Prostate gland (tissue), 2 donors: ENCODE measurements around the gene ATP9A. TPM values are rescaled to one million over a fixed set of nuclear protein-coding genes. Genes with fewer than 3 reads are reported as not detected.

Experiments
- DNase-seq: peaks from one replicate; pipeline ENCODE4 v3.0.0-alpha.2; 2019; ENCODE audit warnings: low spot score
- H3K27ac ChIP-seq, 2 donors: fragments of 200-600 bp; sonication (generic); 2 replicates each; pipeline ENCODE4 v1.5.1; 2017 to 2019
- H3K27me3 ChIP-seq: fragments of 200-600 bp; sonication (generic); replicated peaks from 2 replicates; pipeline ENCODE4 v1.5.1; 2019; ENCODE audit not compliant: insufficient read depth
- H3K36me3 ChIP-seq, 2 donors: fragments of 200-600 bp; sonication (generic); 1 replicate in 1 of 2; 2 replicates in 1 of 2; pipeline versions ENCODE4 v1.5.1 to v1.8.1; 2017 to 2019
- H3K4me1 ChIP-seq: fragments of 200-600 bp; sonication (generic); replicated peaks from 2 replicates; pipeline ENCODE4 v1.5.1; 2019
- H3K4me3 ChIP-seq, 2 donors: fragments of 200-600 bp; sonication (generic); 2 replicates each; pipeline ENCODE4 v1.5.1; 2017 to 2019
- H3K9me3 ChIP-seq: fragments of 200-600 bp; sonication (generic); 2 replicates; pipeline ENCODE4 v1.5.1; 2017
- POLR2A ChIP-seq: fragments of 450-650 bp; IDR thresholded peaks from one replicate; pipeline ENCODE4 v1.6.1; 2016; ENCODE audit warnings: antibody characterized with exemption, mild to moderate bottlenecking
- POLR2AphosphoS5 ChIP-seq: sonication (generic); formaldehyde crosslinking; IDR thresholded peaks from one replicate; pipeline ENCODE4 v1.6.1; 2017; ENCODE audit warnings: antibody characterized with exemption
- WGBS: methylation state at CpG from one replicate; pipeline ENCODE4 v1.1.5; 2018; 5-methylcytosine and 5-hydroxymethylcytosine counted together
- intact Hi-C: fragments of 100-400 bp; cut with DNase I; formaldehyde crosslinking; loops from one replicate; pipeline ENCODE4 v1.14.2; 2022
- total RNA-seq, 2 donors: library from RNA; depleted of rRNA; stranded (reverse); fragments of >200 nt; gene quantifications; one replicate each; pipeline ENCODE4 v1.1.0, GENCODE V29; 2016
- TF ChIP-seq, protein P1 (sequence below), 4 experiments: fragments of 200-600 bp in 2 of 4; fragments of 450-650 bp in 2 of 4; sonication (generic) in 2 of 4; IDR thresholded peaks; 1 replicate in 3 of 4; 2 replicates in 1 of 4; pipeline ENCODE4 v1.5.1; 2016 to 2019; ENCODE audit warnings: antibody characterized with exemption in 4 of 4, mild to moderate bottlenecking in 2 of 4, moderate library complexity in 2 of 4

ATP9A gene
- total RNA-seq, 2 donors from 2014 or later: 35.1 to 118 TPM

DNA sequence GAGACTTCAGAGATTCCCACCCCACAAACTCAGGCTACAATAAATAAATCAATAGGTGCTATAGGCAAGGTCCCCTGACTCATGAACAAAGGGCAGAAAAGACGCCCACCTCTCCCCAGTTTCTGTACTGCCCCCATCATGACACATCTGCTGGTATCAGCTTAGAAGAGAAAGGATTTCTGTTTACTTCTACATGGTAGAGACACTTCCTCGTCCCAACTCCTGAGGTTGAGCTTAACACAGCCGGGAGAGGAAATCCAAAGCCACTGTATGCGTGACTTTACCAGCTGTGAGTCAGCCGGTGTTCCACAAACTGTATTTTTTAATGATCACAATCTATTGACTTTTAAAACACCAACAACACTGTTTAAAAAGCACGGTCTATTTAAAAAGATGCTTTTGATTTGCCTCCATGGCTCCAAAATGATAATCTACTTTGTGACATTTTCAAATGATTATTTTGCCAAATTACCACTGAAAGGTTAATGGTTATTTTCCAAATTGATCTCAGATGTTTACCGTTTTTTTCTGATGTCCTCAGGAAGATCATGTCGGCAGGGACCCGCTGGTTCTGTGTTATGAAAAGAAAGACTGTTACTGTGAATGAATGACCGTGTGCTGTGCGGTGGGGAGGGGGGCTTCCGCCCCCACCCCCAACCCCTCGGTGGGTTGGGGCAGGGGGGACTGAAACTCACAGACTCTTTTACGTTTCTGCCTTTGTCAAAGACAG, 72.5 kb downstream of the ATP9A start:
- WGBS: 21% methylated on average over 14 of the region's 14 CpGs
- intact Hi-C loops: no loop called here
- peaks cover 11% of the 10 kb centered on the region for H3K4me1 ChIP-seq
- H3K27ac ChIP-seq: peak overlapping the region; percentile 54 to 55
- H3K36me3 ChIP-seq: no peaks in the 10 kb centered on the region
- no peak overlapping the region for H3K4me3 ChIP-seq
- TF ChIP-seq, protein P1, sequence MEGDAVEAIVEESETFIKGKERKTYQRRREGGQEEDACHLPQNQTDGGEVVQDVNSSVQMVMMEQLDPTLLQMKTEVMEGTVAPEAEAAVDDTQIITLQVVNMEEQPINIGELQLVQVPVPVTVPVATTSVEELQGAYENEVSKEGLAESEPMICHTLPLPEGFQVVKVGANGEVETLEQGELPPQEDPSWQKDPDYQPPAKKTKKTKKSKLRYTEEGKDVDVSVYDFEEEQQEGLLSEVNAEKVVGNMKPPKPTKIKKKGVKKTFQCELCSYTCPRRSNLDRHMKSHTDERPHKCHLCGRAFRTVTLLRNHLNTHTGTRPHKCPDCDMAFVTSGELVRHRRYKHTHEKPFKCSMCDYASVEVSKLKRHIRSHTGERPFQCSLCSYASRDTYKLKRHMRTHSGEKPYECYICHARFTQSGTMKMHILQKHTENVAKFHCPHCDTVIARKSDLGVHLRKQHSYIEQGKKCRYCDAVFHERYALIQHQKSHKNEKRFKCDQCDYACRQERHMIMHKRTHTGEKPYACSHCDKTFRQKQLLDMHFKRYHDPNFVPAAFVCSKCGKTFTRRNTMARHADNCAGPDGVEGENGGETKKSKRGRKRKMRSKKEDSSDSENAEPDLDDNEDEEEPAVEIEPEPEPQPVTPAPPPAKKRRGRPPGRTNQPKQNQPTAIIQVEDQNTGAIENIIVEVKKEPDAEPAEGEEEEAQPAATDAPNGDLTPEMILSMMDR (IDR thresholded peaks at IDR 0.05): no peak
- peak; percentile 71 for TF ChIP-seq POLR2AphosphoS5
- DNase-seq: peak; percentile 39
- H3K9me3 ChIP-seq: no peaks in the 10 kb centered on the region
- no peaks in the 10 kb centered on the region for H3K27me3 ChIP-seq

- 86% methylated on average over 13 of the region's 13 CpGs for WGBS
- H3K9me3 ChIP-seq: no peaks in the 10 kb centered on the region
- DNase-seq: no peak
- H3K27me3 ChIP-seq: no peaks in the 10 kb centered on the region
- TF ChIP-seq POLR2AphosphoS5 (no peak), POLR2A (no peak)
- TF ChIP-seq, protein P1 (IDR thresholded peaks at IDR 0.05): no peak
- no peak overlapping the region for H3K4me3 ChIP-seq
- H3K27ac ChIP-seq: no peak overlapping the region
- no peaks in the 10 kb centered on the region for H3K36me3 ChIP-seq
- peaks cover 11% of the 10 kb centered on the region for H3K4me1 ChIP-seq
- intact Hi-C loops: no loop called here
These were observed 75.3 kb downstream of the ATP9A start for GRCh38 chr20:51692806-51693400.

DNA sequence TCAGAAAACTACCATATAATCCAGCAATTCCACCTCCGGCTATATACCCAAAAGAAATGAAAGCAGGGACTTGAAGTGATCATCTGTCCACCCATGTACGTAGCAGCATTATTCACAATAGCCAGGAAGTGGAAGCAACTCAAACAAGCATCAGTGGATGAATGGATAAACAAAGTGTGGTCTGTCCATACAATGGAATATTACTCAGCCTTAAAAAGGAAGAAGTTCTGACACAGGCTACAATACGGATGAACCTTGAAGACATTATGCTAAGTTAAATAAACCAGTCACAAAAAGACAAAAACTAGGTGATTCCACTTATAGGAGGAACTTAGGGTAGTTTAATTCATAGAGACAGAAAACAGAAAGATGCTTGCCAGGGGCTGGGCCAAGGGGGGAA, 76.5 kb downstream of the ATP9A start:
- intact Hi-C loops: no loop called here
- H3K9me3 ChIP-seq: no peaks in the 10 kb centered on the region
- no peak for DNase-seq
- no peak overlapping the region for H3K4me3 ChIP-seq
- H3K27me3 ChIP-seq: no peaks in the 10 kb centered on the region
- H3K36me3 ChIP-seq: no peaks in the 10 kb centered on the region
- peaks cover under 1% of the 10 kb centered on the region for H3K4me1 ChIP-seq
- WGBS: 99% methylated on average over 3 of the region's 3 CpGs
- TF ChIP-seq, protein P1 (IDR thresholded peaks at IDR 0.05): no peak
- TF ChIP-seq POLR2A (no peak), POLR2AphosphoS5 (no peak)
- no peak overlapping the region for H3K27ac ChIP-seq

DNA sequence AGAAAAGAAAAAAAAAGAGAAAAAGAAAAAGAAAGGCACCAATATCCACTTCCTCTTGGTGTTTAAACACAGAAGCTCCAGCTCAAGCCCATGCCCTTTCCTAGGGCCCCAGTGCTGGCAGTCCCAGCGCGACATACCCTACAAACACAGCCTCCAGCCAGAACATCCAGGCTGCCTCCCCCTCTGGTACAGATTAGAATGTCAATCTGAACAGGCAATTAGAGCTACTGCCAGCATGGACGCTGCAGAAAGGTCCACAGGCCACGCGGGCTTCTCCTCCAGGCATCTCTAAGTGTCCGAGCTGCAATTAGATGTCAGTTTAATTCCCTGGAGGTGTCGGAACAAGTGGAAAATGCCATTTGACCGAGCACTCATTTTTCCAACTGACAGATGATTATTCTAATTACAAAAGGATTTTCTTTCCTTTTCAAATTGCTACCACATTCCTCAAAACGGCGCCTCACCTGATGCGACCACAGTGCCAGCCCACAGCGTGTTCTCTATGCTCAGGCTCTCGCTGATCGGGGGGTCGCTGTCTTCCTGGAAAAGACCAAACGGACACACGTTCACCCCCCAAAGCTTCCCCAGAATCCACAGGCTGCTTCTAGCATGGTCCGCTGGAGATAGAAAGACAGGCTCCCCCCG, 79.5 kb downstream of the ATP9A start:
- 90% methylated on average over 19 of the region's 19 CpGs for WGBS

GRCh38 chr20:51687630-51688029, 80.6 kb downstream of the ATP9A start:
- H3K27me3 ChIP-seq: no peaks in the 10 kb centered on the region
- H3K4me1 ChIP-seq: no peaks in the 10 kb centered on the region
- intact Hi-C loops: no loop called here
- DNase-seq: no peak
- no peak for TF ChIP-seq POLR2A
- TF ChIP-seq, protein P1 (IDR thresholded peaks at IDR 0.05): no peak
- TF ChIP-seq POLR2AphosphoS5: no peak
- H3K36me3 ChIP-seq: no peaks in the 10 kb centered on the region
- no peaks in the 10 kb centered on the region for H3K9me3 ChIP-seq
- H3K4me3 ChIP-seq: no peak overlapping the region
- no peak overlapping the region for H3K27ac ChIP-seq
- 81% methylated on average over 3 of the region's 3 CpGs for WGBS

More for the DNA sequence above, 79.5 kb downstream of the ATP9A start:
- Histone ChIP-seq H3K36me3 (no peaks in the 10 kb centered on the region), H3K4me1 (no peaks in the 10 kb centered on the region), H3K27me3 (no peaks in the 10 kb centered on the region), H3K27ac (no peak overlapping the region), H3K9me3 (no peaks in the 10 kb centered on the region), H3K4me3 (no peak overlapping the region)
- intact Hi-C loops: no loop called here
- no peak for TF ChIP-seq POLR2AphosphoS5
- DNase-seq: no peak
